Stomach (tissue), 9 donors: ENCODE measurements around the gene SNF8. TPM values are rescaled to one million over a fixed set of nuclear protein-coding genes. Genes with fewer than 3 reads are reported as not detected.

Source experiments
- DNase-seq, 2 donors: peaks; one replicate each; pipeline versions ENCODE4 v3.0.0 to v3.0.0-alpha.2; 2013 to 2019
- H3K27ac ChIP-seq, 5 donors: fragments of 200-600 bp in 4 of 5; sonication (generic) in 4 of 5; one replicate each; pipeline ENCODE4 v1.5.1; 2013 to 2019; ENCODE audit warnings: mild to moderate bottlenecking in 1 of 5, moderate library complexity in 1 of 5
- H3K27me3 ChIP-seq, 3 donors: fragments of 200-600 bp; sonication (generic); one replicate each; pipeline ENCODE4 v1.5.1; 2017 to 2019; ENCODE audit warnings: mixed run types in 1 of 3
- H3K36me3 ChIP-seq, 4 donors: fragments of 200-600 bp; sonication (generic); 1 replicate in 3 of 4; 2 replicates in 1 of 4; pipeline ENCODE4 v1.5.1; 2016 to 2019
- H3K4me1 ChIP-seq, 4 donors: fragments of 200-600 bp; sonication (generic); one replicate each; pipeline ENCODE4 v1.5.1; 2016 to 2019
- H3K4me3 ChIP-seq, 4 donors: fragments of 200-600 bp; sonication (generic) in 3 of 4; one replicate each; pipeline ENCODE4 v1.5.1; 2016 to 2019; ENCODE audit warnings: mild to moderate bottlenecking in 1 of 4
- H3K9me3 ChIP-seq, 4 donors: fragments of 200-600 bp; sonication (generic); one replicate each; pipeline ENCODE4 v1.5.1; 2016 to 2019
- EP300 ChIP-seq: sonication (generic); formaldehyde crosslinking; IDR thresholded peaks from one replicate; pipeline ENCODE4 v1.6.1; 2017; ENCODE audit warnings: antibody characterized with exemption
- POLR2A ChIP-seq, 4 donors: fragments of 450-650 bp; IDR thresholded peaks; one replicate each; pipeline ENCODE4 v1.6.1; 2016; ENCODE audit warnings: antibody characterized with exemption in 4 of 4, control low read depth in 2 of 4, mild to moderate bottlenecking in 1 of 4, moderate library complexity in 1 of 4
- POLR2AphosphoS5 ChIP-seq, 3 donors: sonication (generic); formaldehyde crosslinking; IDR thresholded peaks; one replicate each; pipeline ENCODE4 v1.6.1; 2016; ENCODE audit warnings: antibody characterized with exemption in 3 of 3
- WGBS, 5 donors: extraction: QIAGEN DNeasy Blood & Tissue Kit in 3 of 5; methylation state at CpG; one replicate each; pipeline versions ENCODE4 v1.1.5 to v1.1.7; 2013 to 2018; 5-methylcytosine and 5-hydroxymethylcytosine counted together
- intact Hi-C: fragments of 100-400 bp; cut with DNase I; formaldehyde crosslinking; loops from one replicate; pipeline ENCODE4 v1.15.1; 2023; ENCODE audit warnings: low total_unique reads
- polyA plus RNA-seq, 3 donors: library from polyadenylated mRNA; stranded (reverse); fragments of 200-250 nt; gene quantifications; one replicate each; pipeline ENCODE4 v1.2.3, GENCODE V29; 2013
- total RNA-seq, 5 donors: library from RNA; depleted of rRNA; stranded (reverse); fragments of >200 nt; gene quantifications; one replicate each; pipeline versions ENCODE4 v1.1.0 to v1.2.3, GENCODE V29; 2014 to 2016
- TF ChIP-seq, protein P1 (sequence below), 7 experiments: fragments of 450-650 bp in 4 of 7; fragments of 200-600 bp in 3 of 7; sonication (generic) in 3 of 7; IDR thresholded peaks; one replicate each; pipeline ENCODE4 v1.5.1; 2016 to 2019; ENCODE audit warnings: antibody characterized with exemption in 7 of 7, control low read depth in 2 of 7, mild to moderate bottlenecking in 1 of 7
- donor health status: healthy with polysubstance abuse.
- donor health status: Bipolar disorder and iron deficiency.
- donor health status: healthy.

The SNF8 gene
- total and polyA plus RNA-seq, 8 donors, result 18.7 to 160 (median 50.9) TPM

DNA sequence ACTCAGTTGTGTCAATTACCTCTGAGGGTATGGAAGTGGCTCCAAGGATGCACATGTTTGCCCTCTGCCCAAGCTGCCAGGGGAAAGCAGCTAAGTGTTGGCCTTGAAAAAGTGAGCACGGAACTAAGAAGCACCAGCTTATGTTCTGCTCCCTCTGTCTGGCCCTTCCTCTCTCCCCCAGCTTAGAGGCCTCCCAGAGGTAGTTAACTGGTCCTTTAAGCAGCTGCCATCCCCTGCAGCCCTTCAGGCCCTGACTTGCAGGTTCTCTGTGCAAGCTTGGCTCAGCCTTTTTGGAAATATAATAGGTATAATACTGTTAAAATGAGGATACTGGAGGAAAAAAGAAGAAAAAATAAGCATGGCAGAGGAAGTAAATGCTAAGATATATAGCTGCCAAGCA lies 43.4 kb downstream of the SNF8 start:
- peaks cover 5 to 24% (median 24%) of the 10 kb centered on the region in 4 donors for H3K36me3 ChIP-seq
- no peak overlapping the region for H3K4me3 ChIP-seq
- TF ChIP-seq POLR2AphosphoS5 (IDR thresholded peaks at IDR 0.05), result no peak
- TF ChIP-seq POLR2A (IDR thresholded peaks at IDR 0.05), result no peak
- TF ChIP-seq, protein P1, sequence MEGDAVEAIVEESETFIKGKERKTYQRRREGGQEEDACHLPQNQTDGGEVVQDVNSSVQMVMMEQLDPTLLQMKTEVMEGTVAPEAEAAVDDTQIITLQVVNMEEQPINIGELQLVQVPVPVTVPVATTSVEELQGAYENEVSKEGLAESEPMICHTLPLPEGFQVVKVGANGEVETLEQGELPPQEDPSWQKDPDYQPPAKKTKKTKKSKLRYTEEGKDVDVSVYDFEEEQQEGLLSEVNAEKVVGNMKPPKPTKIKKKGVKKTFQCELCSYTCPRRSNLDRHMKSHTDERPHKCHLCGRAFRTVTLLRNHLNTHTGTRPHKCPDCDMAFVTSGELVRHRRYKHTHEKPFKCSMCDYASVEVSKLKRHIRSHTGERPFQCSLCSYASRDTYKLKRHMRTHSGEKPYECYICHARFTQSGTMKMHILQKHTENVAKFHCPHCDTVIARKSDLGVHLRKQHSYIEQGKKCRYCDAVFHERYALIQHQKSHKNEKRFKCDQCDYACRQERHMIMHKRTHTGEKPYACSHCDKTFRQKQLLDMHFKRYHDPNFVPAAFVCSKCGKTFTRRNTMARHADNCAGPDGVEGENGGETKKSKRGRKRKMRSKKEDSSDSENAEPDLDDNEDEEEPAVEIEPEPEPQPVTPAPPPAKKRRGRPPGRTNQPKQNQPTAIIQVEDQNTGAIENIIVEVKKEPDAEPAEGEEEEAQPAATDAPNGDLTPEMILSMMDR (IDR thresholded peaks at IDR 0.05), result no peak
- TF ChIP-seq EP300, result no peak
- H3K4me1 ChIP-seq, result no peaks in the 10 kb centered on the region
- no peak overlapping the region for H3K27ac ChIP-seq
- no peaks in the 10 kb centered on the region for H3K27me3 ChIP-seq
- intact Hi-C loops, result no loop called here
- no peaks in the 10 kb centered on the region for H3K9me3 ChIP-seq
- 79 to 94% (median 92%) methylated on average over 1 of the region's 1 CpG for WGBS, 5 donors
- DNase-seq, result no peak

DNA sequence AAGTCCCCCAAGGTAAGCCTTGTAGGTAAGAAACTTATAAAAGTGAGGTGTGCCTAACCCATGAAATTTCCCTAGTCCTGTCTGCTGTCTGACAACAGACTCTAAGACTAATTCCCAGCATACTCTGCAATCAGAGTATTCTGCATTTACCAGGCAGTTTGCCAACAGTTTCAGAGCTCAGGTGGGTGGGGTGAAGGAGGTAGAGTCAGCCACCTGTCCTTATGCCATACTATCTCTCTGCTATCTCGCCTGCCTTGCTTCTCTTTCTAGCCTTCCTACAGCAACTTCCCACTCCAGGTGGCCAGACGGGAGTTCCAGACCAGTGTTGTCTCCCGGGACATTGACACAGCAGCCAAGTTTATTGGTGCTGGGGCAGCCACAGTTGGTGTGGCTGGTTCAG lies 49.8 kb downstream of the SNF8 start:
- 49 to 74% (median 65%) methylated on average over 3 of the region's 3 CpGs for WGBS, 5 donors
- no peaks in the 10 kb centered on the region for H3K27me3 ChIP-seq
- H3K36me3 ChIP-seq, result peaks cover 15 to 45% (median 43%) of the 10 kb centered on the region in 4 donors
- intact Hi-C loops, result no loop called here
- peak in 1 of 2 donors; percentile 37 for DNase-seq
- no peaks in the 10 kb centered on the region for H3K9me3 ChIP-seq
- TF ChIP-seq POLR2AphosphoS5 (IDR thresholded peaks at IDR 0.05) (no peak), EP300 (no peak), POLR2A (IDR thresholded peaks at IDR 0.05) (no peak)
- TF ChIP-seq, protein P1 (IDR thresholded peaks at IDR 0.05), result no peak
- peak overlapping the region in 1 of 4 donors; percentile 3 for H3K4me3 ChIP-seq
- H3K27ac ChIP-seq, result no peak overlapping the region
- H3K4me1 ChIP-seq, result peaks cover 17 to 29% (median 25%) of the 10 kb centered on the region in 4 donors

DNA sequence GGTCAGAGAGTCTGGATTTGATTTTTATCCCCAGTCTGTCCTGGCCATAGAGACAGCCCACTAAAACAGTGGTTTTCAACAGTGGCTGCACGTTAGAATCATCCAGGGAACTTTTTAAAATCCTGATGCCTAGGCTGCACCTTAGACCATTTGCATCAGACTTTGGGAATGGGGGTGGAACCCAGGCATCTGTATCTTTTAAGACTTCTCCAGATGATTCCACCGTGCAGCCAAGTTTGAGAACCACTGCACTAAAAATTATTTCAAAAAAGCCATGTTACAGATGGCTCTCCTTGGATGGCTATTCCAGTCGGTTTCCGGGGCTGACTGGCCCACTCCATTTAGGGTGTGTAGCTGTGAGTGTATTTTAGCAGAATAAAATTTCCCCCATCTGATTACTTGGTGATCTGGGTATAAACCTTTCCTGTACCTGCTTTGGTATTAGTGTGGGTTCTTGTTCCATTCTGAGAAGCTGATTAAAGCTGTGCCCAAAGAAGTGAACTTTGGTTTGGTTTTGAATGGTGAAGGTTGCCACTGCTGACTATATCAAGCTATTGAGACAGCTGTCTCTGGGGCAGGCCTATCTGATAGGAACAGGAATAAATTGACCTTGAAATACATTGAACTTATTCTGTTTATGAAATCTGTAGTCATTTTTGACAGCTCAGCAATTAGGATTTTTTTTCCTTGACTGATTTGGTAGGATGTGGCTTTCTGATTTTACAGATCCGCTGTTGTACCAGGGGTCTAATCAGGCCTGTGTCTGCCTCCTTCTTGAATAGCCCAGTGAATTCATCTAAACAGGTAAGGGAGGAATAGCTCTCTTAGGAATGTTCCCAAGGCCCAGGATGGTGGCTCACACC lies 50.8 kb downstream of the SNF8 start:
- WGBS, 5 donors, result 51 to 71% (median 59%) methylated on average over 5 of the region's 5 CpGs
- intact Hi-C loops, result no loop called here
- Histone ChIP-seq H3K27me3 (no peaks in the 10 kb centered on the region), H3K4me3 (peak overlapping the region; percentile 64 to 92 (median 78)), H3K9me3 (no peaks in the 10 kb centered on the region), H3K4me1 (peaks cover 17 to 29% (median 25%) of the 10 kb centered on the region in 4 donors), H3K27ac (peak overlapping the region in 3 of 5 donors; percentile 84 to 90 (median 87)), H3K36me3 (peaks cover 15 to 45% (median 43%) of the 10 kb centered on the region in 4 donors)
- DNase-seq, result no peak
- TF ChIP-seq, protein P1 (IDR thresholded peaks at IDR 0.05), result no peak
- TF ChIP-seq EP300 (no peak), POLR2AphosphoS5 (IDR thresholded peaks at IDR 0.05) (no peak), POLR2A (IDR thresholded peaks at IDR 0.05) (no peak)

DNA sequence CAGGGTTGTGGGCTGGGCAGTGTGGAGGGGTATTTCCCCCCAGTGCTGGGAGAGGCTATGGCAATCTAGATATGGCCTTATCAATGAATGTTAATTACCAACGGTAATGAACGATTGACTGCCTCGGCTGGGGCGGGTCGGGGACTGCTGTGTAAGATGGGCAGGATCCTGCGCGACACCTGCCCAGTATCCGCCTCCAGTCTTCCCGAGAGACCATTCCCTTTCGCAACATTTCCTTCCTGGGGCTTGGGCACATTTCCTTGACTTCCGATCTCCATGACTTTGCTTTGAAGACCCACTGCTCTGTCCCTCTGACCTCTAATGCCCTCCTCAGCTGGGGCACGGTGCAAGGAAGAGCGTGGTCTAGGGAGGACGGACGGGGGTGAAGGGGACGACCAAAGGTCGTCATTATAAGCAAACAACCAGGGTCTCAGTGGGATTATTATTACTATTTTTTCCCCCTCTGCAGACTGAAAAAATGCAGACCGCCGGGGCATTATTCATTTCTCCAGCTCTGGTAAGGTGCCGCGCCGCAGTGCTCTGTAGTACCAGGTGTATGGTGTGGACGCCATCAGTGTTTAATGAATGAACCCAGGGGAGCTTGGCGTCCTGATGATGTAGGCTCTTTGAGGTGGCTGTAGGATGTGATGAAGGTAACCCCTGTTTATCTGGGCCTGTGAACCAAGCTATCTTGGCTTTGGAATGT lies 51.5 kb downstream of the SNF8 start:
- Histone ChIP-seq H3K4me1 (peaks cover 17 to 29% (median 25%) of the 10 kb centered on the region in 4 donors), H3K36me3 (peaks cover 11 to 39% (median 38%) of the 10 kb centered on the region in 4 donors), H3K4me3 (peak overlapping the region; percentile 64 to 92 (median 78)), H3K9me3 (no peaks in the 10 kb centered on the region), H3K27ac (peak overlapping the region; percentile 82 to 90 (median 85)), H3K27me3 (no peaks in the 10 kb centered on the region)
- TF ChIP-seq POLR2AphosphoS5 (IDR thresholded peaks at IDR 0.05) (no peak), POLR2A (IDR thresholded peaks at IDR 0.05) (peak in 1 of 4 donors; percentile 1)
- TF ChIP-seq, protein P1 (IDR thresholded peaks at IDR 0.05), result no peak
- DNase-seq, result no peak
- intact Hi-C loops, result no loop called here
- WGBS, 5 donors, result 0 to 2% (median 1%) methylated on average over 15 to 24 of the region's 24 CpGs
